Trophoblast cell (in vitro differentiated cells and primary cell): ENCODE results near the gene CHML.

Experiments used
- DNase-seq, 2 donors: peaks; one replicate each; pipeline ENCODE4 v3.0.0-alpha.2; 2016
- H2AFZ ChIP-seq: 2 replicates; pipeline ENCODE4 v1.6.1; 2013; ENCODE audit warnings: low read length, moderate library complexity, mild to moderate bottlenecking; ENCODE audit not compliant: insufficient read depth, poor library complexity
- H2AK5ac ChIP-seq: 2 replicates; pipeline ENCODE4 v1.6.1; 2013; ENCODE audit warnings: mild to moderate bottlenecking, low read length
- H2BK120ac ChIP-seq: 2 replicates; pipeline ENCODE4 v1.6.1; 2013; ENCODE audit warnings: low read length, mild to moderate bottlenecking, moderate library complexity; ENCODE audit not compliant: insufficient read depth, poor library complexity
- H2BK12ac ChIP-seq: 2 replicates; pipeline ENCODE4 v1.6.1; 2013; ENCODE audit warnings: mild to moderate bottlenecking, low read length, moderate library complexity
- H2BK5ac ChIP-seq: 2 replicates; pipeline ENCODE4 v1.6.1; 2013; ENCODE audit warnings: low read length, low read depth, moderate library complexity, mild to moderate bottlenecking; ENCODE audit not compliant: poor library complexity
- H3K14ac ChIP-seq: 2 replicates; pipeline ENCODE4 v1.6.1; 2013; ENCODE audit warnings: mild to moderate bottlenecking, low read length
- H3K18ac ChIP-seq: 2 replicates; pipeline ENCODE4 v1.6.1; 2013; ENCODE audit warnings: mild to moderate bottlenecking, low read length
- H3K23ac ChIP-seq: 2 replicates; pipeline ENCODE4 v1.6.1; 2013; ENCODE audit warnings: low read length
- H3K27ac ChIP-seq: 2 replicates; pipeline ENCODE4 v1.5.1; 2013; ENCODE audit warnings: low read depth, mild to moderate bottlenecking, inconsistent platforms, low read length, moderate library complexity
- H3K27me3 ChIP-seq: 2 replicates; pipeline ENCODE4 v1.6.1; 2013; ENCODE audit warnings: inconsistent platforms, mild to moderate bottlenecking, low read length, moderate library complexity; ENCODE audit not compliant: insufficient read depth
- H3K36me3 ChIP-seq, 2 experiments: 1 replicate in 1 of 2; 2 replicates in 1 of 2; pipeline ENCODE4 v1.6.1; 2013; ENCODE audit warnings: low read length in 2 of 2, mild to moderate bottlenecking in 2 of 2, moderate library complexity in 1 of 2; ENCODE audit not compliant: insufficient read depth in 2 of 2, control insufficient read depth in 1 of 2
- H3K4ac ChIP-seq: 2 replicates; pipeline ENCODE4 v1.6.1; 2013; ENCODE audit warnings: low read depth, mild to moderate bottlenecking, low read length, moderate library complexity
- H3K4me1 ChIP-seq, 2 experiments: 1 replicate in 1 of 2; 2 replicates in 1 of 2; pipeline ENCODE4 v1.6.1; 2013; ENCODE audit warnings: low read length in 2 of 2, mild to moderate bottlenecking in 2 of 2, moderate library complexity in 1 of 2; ENCODE audit not compliant: insufficient read depth in 2 of 2, control insufficient read depth in 1 of 2
- H3K4me2 ChIP-seq: 2 replicates; pipeline ENCODE4 v1.6.1; 2013; ENCODE audit warnings: inconsistent platforms, mild to moderate bottlenecking, low read length, moderate library complexity
- H3K4me3 ChIP-seq: 2 replicates; pipeline ENCODE4 v1.5.1; 2013; ENCODE audit warnings: mild to moderate bottlenecking, low read depth, low read length, inconsistent platforms
- H3K79me1 ChIP-seq: one replicate; pipeline ENCODE4 v1.6.1; 2013; ENCODE audit warnings: low read length
- H3K79me2 ChIP-seq: 2 replicates; pipeline ENCODE4 v1.6.1; 2013; ENCODE audit warnings: low read length, mild to moderate bottlenecking; ENCODE audit not compliant: control insufficient read depth, insufficient read depth, poor library complexity
- H3K9ac ChIP-seq: 2 replicates; pipeline ENCODE4 v1.6.1; 2013; ENCODE audit warnings: mild to moderate bottlenecking, low read length
- H3K9me3 ChIP-seq: 2 replicates; pipeline ENCODE4 v1.6.1; 2013; ENCODE audit warnings: low read depth, mild to moderate bottlenecking, control low read depth, inconsistent platforms, low read length; ENCODE audit not compliant: insufficient read depth
- H4K12ac ChIP-seq: 2 replicates; pipeline ENCODE4 v1.6.1; 2013; ENCODE audit warnings: low read depth, mild to moderate bottlenecking, low read length, moderate library complexity
- H4K8ac ChIP-seq: 2 replicates; pipeline ENCODE4 v1.6.1; 2013; ENCODE audit warnings: low read depth, mild to moderate bottlenecking, low read length, moderate library complexity
- H4K91ac ChIP-seq: one replicate; pipeline ENCODE4 v1.6.1; 2013; ENCODE audit warnings: low read depth, mild to moderate bottlenecking, low read length, moderate library complexity
- WGBS: extraction: QIAGEN DNeasy Blood & Tissue Kit; methylation state at CpG from one replicate; pipeline ENCODE4 v1.1.7; 2013; ENCODE audit warnings: missing lambda C conversion rate; ENCODE audit not compliant: insufficient read length, insufficient coverage; ENCODE audit errors: extremely low coverage; 5-methylcytosine and 5-hydroxymethylcytosine counted together

CHML gene

DNA sequence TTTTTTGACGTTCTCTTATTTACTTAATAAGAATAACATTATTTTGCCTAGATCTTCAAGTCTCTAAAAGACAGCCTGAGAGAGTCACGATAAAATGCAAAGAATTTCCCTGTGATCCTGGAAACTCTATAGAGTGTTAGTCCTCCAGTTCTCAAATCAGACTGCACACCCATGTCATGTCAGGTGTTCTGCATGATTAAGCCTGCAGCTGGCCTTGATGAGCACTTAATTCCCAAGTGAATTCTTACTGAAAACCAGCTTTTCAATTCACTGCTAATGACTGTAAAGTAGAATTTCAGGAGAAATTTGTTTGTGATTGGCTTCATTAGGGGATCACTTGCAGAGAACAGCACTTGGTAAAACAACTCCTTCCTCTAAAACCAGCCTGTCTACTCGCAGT, 41.9 kb downstream of the CHML start:
- Histone ChIP-seq H3K4me2 (no peak overlapping the region), H3K4ac (no peak overlapping the region), H2BK5ac (no peak overlapping the region), H3K79me2 (no peaks in the 10 kb centered on the region), H3K9ac (no peak overlapping the region), H4K12ac (no peak overlapping the region), H4K91ac (no peak overlapping the region), H3K27ac (no peak overlapping the region), H3K79me1 (no peaks in the 10 kb centered on the region), H2AK5ac (no peak overlapping the region), H3K4me3 (no peak overlapping the region), H2BK12ac (no peak overlapping the region), H3K14ac (no peak overlapping the region), H3K36me3 (peaks cover 1 to 8% of the 10 kb centered on the region in 2 experiments), H2BK120ac (no peak overlapping the region), H3K27me3 (no peaks in the 10 kb centered on the region), H3K18ac (no peak overlapping the region), H3K4me1 (peaks cover 4% of the 10 kb centered on the region in 2 experiments), H2AFZ (no peak overlapping the region), H3K9me3 (no peaks in the 10 kb centered on the region), H3K23ac (no peak overlapping the region), H4K8ac (no peak overlapping the region)
- WGBS = no CpG with 5 or more reads among the region's 3 CpGs
- no peak for DNase-seq

DNA sequence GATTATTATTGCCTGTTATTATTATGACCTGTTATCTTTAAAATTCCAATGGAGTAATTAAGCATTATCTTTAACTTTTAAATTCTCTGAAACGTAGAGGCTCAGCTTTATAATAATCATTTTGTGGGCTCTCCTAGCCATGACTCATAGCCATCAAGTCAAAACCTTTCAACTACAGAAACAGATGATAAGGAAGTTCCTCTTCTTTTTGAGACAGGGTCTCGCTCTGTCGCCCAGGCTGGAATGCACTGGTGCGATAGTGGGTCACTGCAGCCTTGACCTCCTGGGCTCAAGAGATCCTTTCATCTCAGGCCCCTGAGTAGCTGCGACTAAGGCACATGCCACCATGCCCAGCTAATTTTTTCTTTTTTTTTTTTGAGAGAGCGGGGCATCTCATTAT, 43.5 kb downstream of the CHML start:
- no peak overlapping the region for H2BK120ac ChIP-seq
- no peak overlapping the region for H2BK12ac ChIP-seq
- H3K27ac ChIP-seq = no peak overlapping the region
- WGBS = no CpG with 5 or more reads among the region's 6 CpGs
- no peak overlapping the region for H3K4ac ChIP-seq
- peaks cover 3% of the 10 kb centered on the region for H3K79me1 ChIP-seq
- H3K9me3 ChIP-seq = no peaks in the 10 kb centered on the region
- no peak overlapping the region for H2AFZ ChIP-seq
- no peak overlapping the region for H4K8ac ChIP-seq
- peaks cover 1 to 8% of the 10 kb centered on the region in 2 experiments for H3K36me3 ChIP-seq
- no peak overlapping the region for H3K23ac ChIP-seq
- no peak overlapping the region for H3K9ac ChIP-seq
- no peak overlapping the region for H4K91ac ChIP-seq
- no peak overlapping the region for H3K4me2 ChIP-seq
- no peak overlapping the region for H3K14ac ChIP-seq
- no peak overlapping the region for H2BK5ac ChIP-seq
- no peak overlapping the region for H2AK5ac ChIP-seq
- no peaks in the 10 kb centered on the region for H3K79me2 ChIP-seq
- H3K27me3 ChIP-seq = no peaks in the 10 kb centered on the region
- no peak overlapping the region for H3K18ac ChIP-seq
- H3K4me1 ChIP-seq = peaks cover 6 to 7% of the 10 kb centered on the region in 2 experiments
- DNase-seq = no peak
- no peak overlapping the region for H3K4me3 ChIP-seq
- H4K12ac ChIP-seq = no peak overlapping the region

DNA sequence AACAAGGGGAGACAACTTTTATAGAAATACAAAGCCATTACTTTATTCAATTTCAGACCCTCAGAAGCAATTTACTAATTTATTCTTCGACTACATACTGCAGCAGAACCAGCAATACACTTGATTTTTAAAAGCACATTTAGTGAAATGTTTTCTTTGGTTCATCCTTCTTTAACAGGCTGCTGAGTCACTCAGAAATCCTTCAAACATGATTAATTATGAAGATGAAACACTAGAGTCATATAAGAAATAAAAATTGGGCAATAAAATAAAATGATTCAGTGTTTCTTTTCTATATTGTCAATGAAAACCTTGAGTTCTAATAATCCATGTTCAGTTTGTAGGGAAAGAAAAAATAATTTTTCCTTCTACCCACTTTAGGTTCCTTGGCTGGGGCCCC, 47.0 kb downstream of the CHML start:
- Histone ChIP-seq H3K4me3 (no peak overlapping the region), H3K27ac (no peak overlapping the region), H3K18ac (no peak overlapping the region), H4K12ac (no peak overlapping the region), H2BK5ac (no peak overlapping the region), H3K4ac (no peak overlapping the region), H3K79me2 (no peaks in the 10 kb centered on the region), H2AK5ac (no peak overlapping the region), H3K23ac (no peak overlapping the region), H3K9ac (no peak overlapping the region), H4K91ac (no peak overlapping the region), H4K8ac (no peak overlapping the region), H3K36me3 (peaks cover 1 to 8% of the 10 kb centered on the region in 2 experiments), H3K4me2 (no peak overlapping the region), H2BK120ac (no peak overlapping the region), H3K4me1 (peaks cover 7 to 9% of the 10 kb centered on the region in 2 experiments), H2AFZ (no peak overlapping the region), H3K27me3 (no peaks in the 10 kb centered on the region), H3K79me1 (peaks cover 7% of the 10 kb centered on the region), H3K9me3 (no peaks in the 10 kb centered on the region), H3K14ac (no peak overlapping the region), H2BK12ac (no peak overlapping the region)
- WGBS = no CpG with 5 or more reads among the region's 1 CpG
- no peak for DNase-seq

DNA sequence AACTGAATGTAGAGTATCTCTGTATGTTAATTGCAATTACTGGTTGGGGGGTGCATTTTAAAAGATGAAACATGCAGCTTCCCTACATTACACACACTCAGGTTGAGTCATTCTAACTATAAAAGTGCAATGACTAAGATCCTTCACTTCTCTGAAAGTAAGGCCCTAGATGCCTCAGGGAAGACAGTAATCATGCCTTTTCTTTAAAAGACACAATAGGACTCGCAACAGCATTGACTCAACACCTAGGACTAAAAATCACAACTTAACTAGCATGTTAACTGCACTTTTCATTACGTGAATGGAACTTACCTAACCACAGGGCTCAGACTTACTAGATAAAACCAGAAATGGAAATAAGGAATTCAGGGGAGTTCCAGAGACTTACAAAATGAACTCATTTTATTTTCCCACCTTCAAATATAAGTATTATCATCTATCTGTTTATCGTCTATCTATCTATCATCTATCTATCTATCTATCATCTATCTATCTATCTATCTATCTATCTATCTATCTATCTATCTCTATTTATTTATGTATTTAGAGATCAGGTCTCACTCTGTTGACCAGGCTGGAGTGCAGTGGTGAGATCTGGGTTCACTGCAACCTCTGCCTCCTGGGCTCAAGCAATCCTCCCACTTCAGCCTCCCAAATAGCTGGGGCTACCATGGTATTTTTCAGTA, 47.8 kb downstream of the CHML start:
- H2AK5ac ChIP-seq = peak overlapping the region; percentile 79
- H3K9ac ChIP-seq = no peak overlapping the region
- peak overlapping the region; percentile 88 for H3K18ac ChIP-seq
- H4K8ac ChIP-seq = peak overlapping the region; percentile 62
- no peak overlapping the region for H4K12ac ChIP-seq
- H3K4me3 ChIP-seq = no peak overlapping the region
- H2BK120ac ChIP-seq = no peak overlapping the region
- no peak overlapping the region for H3K14ac ChIP-seq
- peak overlapping the region; percentile 88 for H2BK5ac ChIP-seq
- H3K27me3 ChIP-seq = no peaks in the 10 kb centered on the region
- peak overlapping the region; percentile 74 for H4K91ac ChIP-seq
- H3K4me2 ChIP-seq = no peak overlapping the region
- peaks cover 1 to 8% of the 10 kb centered on the region in 2 experiments for H3K36me3 ChIP-seq
- H2AFZ ChIP-seq = no peak overlapping the region
- peak overlapping the region; percentile 69 for H2BK12ac ChIP-seq
- H3K4me1 ChIP-seq = peaks cover 7 to 9% of the 10 kb centered on the region in 2 experiments
- peak overlapping the region; percentile 76 for H3K27ac ChIP-seq
- H3K79me1 ChIP-seq = peaks cover 7% of the 10 kb centered on the region
- peak; percentile 52 to 80 for DNase-seq
- H3K23ac ChIP-seq = no peak overlapping the region
- H3K79me2 ChIP-seq = no peaks in the 10 kb centered on the region
- no CpG with 5 or more reads among the region's 3 CpGs for WGBS
- H3K9me3 ChIP-seq = no peaks in the 10 kb centered on the region
- no peak overlapping the region for H3K4ac ChIP-seq
